Fibroblast of lung (primary cell): ENCODE data around the gene ANO2. TPM values are rescaled to one million over a fixed set of nuclear protein-coding genes. Genes with fewer than 3 reads are reported as not detected.

Experiments used
- DNase-seq, 2 donors: peaks; one replicate each; pipeline versions ENCODE4 v3.0.0 to v3.0.0-alpha.2; 2010; ENCODE audit warnings: low read depth in 2 of 2
- H2AFZ ChIP-seq: 2 replicates; pipeline ENCODE4 v1.5.1; 2012; ENCODE audit warnings: low read length, control low read depth, inconsistent platforms
- H3K27ac ChIP-seq: 2 replicates; pipeline ENCODE4 v1.5.1; 2011; ENCODE audit warnings: low read length, control low read depth; ENCODE audit not compliant: insufficient read depth
- H3K27me3 ChIP-seq: 2 replicates; pipeline ENCODE4 v1.5.1; 2011; ENCODE audit warnings: mild to moderate bottlenecking, low read length; ENCODE audit not compliant: control insufficient read depth, insufficient read depth
- H3K36me3 ChIP-seq: 2 replicates; pipeline ENCODE4 v1.5.1; 2011; ENCODE audit warnings: low read length; ENCODE audit not compliant: control insufficient read depth, insufficient read depth
- H3K4me1 ChIP-seq: 2 replicates; pipeline ENCODE4 v1.5.1; 2011; ENCODE audit warnings: low read length; ENCODE audit not compliant: control insufficient read depth, insufficient read depth; ENCODE audit errors: extremely low read depth
- H3K4me2 ChIP-seq: 2 replicates; pipeline ENCODE4 v1.5.1; 2011; ENCODE audit warnings: low read length, control low read depth; ENCODE audit not compliant: insufficient read depth; ENCODE audit errors: extremely low read depth
- H3K4me3 ChIP-seq, 4 experiments: fragments of 200-600 bp in 1 of 4; sonication (generic) in 1 of 4; replicated peaks in 1 of 4; 2 replicates each; pipeline ENCODE4 v1.5.1; 2011 to 2016; ENCODE audit warnings: low read length in 4 of 4, low read depth in 3 of 4, mild to moderate bottlenecking in 3 of 4, control low read depth in 2 of 4, inconsistent platforms in 1 of 4, mixed read lengths in 1 of 4; ENCODE audit not compliant: insufficient read depth in 1 of 4; ENCODE audit errors: control extremely low read depth in 1 of 4
- H3K79me2 ChIP-seq: 2 replicates; pipeline ENCODE4 v1.5.1; 2012; ENCODE audit warnings: mild to moderate bottlenecking, low read length, inconsistent platforms; ENCODE audit not compliant: control insufficient read depth, insufficient read depth
- H3K9ac ChIP-seq: 2 replicates; pipeline ENCODE4 v1.5.1; 2011; ENCODE audit warnings: mild to moderate bottlenecking, low read length, control low read depth; ENCODE audit not compliant: insufficient read depth
- H3K9me3 ChIP-seq: 2 replicates; pipeline ENCODE4 v1.5.1; 2012; ENCODE audit warnings: low read depth, low read length; ENCODE audit not compliant: control insufficient read depth, insufficient read depth
- H4K20me1 ChIP-seq: 2 replicates; pipeline ENCODE4 v1.5.1; 2011; ENCODE audit warnings: low read length; ENCODE audit not compliant: control insufficient read depth, insufficient read depth; ENCODE audit errors: extremely low read depth
- CTCF ChIP-seq, 2 donors: IDR thresholded peaks in 1 of 2; conservative IDR thresholded peaks in 1 of 2; 1 replicate in 1 of 2; 2 replicates in 1 of 2; pipeline ENCODE4 v1.5.1; 2011 to 2012; ENCODE audit warnings: low read length in 2 of 2, control low read depth in 1 of 2, inconsistent platforms in 1 of 2, low read depth in 1 of 2, mild to moderate bottlenecking in 1 of 2
- EZH2 ChIP-seq: IDR thresholded peaks from 2 replicates; pipeline ENCODE4 v1.5.1; 2012; ENCODE audit warnings: low read length, control low read depth, mild to moderate bottlenecking; ENCODE audit errors: missing control alignments
- polyA plus RNA-seq, 2 donors: library from polyadenylated mRNA; depleted of rRNA in 1 of 2; stranded (reverse) in 1 of 2; unstranded in 1 of 2; fragments of >200 nt; gene quantifications; 2 replicates each; pipeline ENCODE4 v1.2.1, GENCODE V29; 2011 to 2012; ENCODE audit warnings: missing spikeins in 1 of 2
- total RNA-seq: library from RNA; depleted of rRNA; stranded (reverse); fragments of >200 nt; gene quantifications from 2 replicates; pipeline ENCODE4 v1.2.1, GENCODE V29; 2014

Gene ANO2
- total and polyA plus RNA-seq, 2 donors (not counting 1 experiment from before 2014, with no cell fraction given), result 0.15 to 0.17 TPM

GRCh38 chr12:5923043-5923605 is 21.9 kb downstream of the ANO2 start:
- Histone ChIP-seq H3K27me3 (no peaks in the 10 kb centered on the region), H4K20me1 (no peaks in the 10 kb centered on the region), H3K4me3 (no peak overlapping the region), H3K79me2 (no peaks in the 10 kb centered on the region), H3K4me2 (no peak overlapping the region), H3K36me3 (no peaks in the 10 kb centered on the region), H3K9me3 (no peaks in the 10 kb centered on the region), H3K9ac (no peak overlapping the region), H2AFZ (no peak overlapping the region), H3K4me1 (no peaks in the 10 kb centered on the region), H3K27ac (no peak overlapping the region)
- TF ChIP-seq EZH2 (no peak), CTCF (conservative IDR thresholded peaks at IDR 0.05 in 1 of 2, IDR thresholded peaks at IDR 0.05 in 1 of 2; ENCODE audit: low read depth in 1 of 2, low read length in 2 of 2) (no peak)
- no peak for DNase-seq

GRCh38 chr12:5921966-5922899 is 22.8 kb downstream of the ANO2 start:
- Histone ChIP-seq H3K27me3 (no peaks in the 10 kb centered on the region), H3K4me1 (no peaks in the 10 kb centered on the region), H3K4me2 (no peak overlapping the region), H4K20me1 (no peaks in the 10 kb centered on the region), H3K9me3 (no peaks in the 10 kb centered on the region), H3K36me3 (no peaks in the 10 kb centered on the region), H3K4me3 (no peak overlapping the region), H3K79me2 (no peaks in the 10 kb centered on the region), H3K9ac (no peak overlapping the region), H3K27ac (no peak overlapping the region), H2AFZ (no peak overlapping the region)
- no peak for TF ChIP-seq EZH2
- TF ChIP-seq CTCF (conservative IDR thresholded peaks at IDR 0.05 in 1 of 2, IDR thresholded peaks at IDR 0.05 in 1 of 2; ENCODE audit: low read depth in 1 of 2, low read length in 2 of 2), result no peak
- DNase-seq, result no peak

GRCh38 chr12:5921027-5921909 is 23.8 kb downstream of the ANO2 start:
- TF ChIP-seq CTCF (conservative IDR thresholded peaks at IDR 0.05 in 1 of 2, IDR thresholded peaks at IDR 0.05 in 1 of 2; ENCODE audit: low read depth in 1 of 2, low read length in 2 of 2) (no peak), EZH2 (no peak)

More at GRCh38 chr12:5921027-5921909, 23.8 kb downstream of the ANO2 start:
- no peaks in the 10 kb centered on the region for H3K79me2 ChIP-seq
- no peak overlapping the region for H3K27ac ChIP-seq
- H3K9ac ChIP-seq, result no peak overlapping the region
- H3K4me1 ChIP-seq, result no peaks in the 10 kb centered on the region
- no peaks in the 10 kb centered on the region for H4K20me1 ChIP-seq
- no peak for DNase-seq
- no peak overlapping the region for H3K4me3 ChIP-seq
- H3K27me3 ChIP-seq, result no peaks in the 10 kb centered on the region
- no peaks in the 10 kb centered on the region for H3K9me3 ChIP-seq
- H3K36me3 ChIP-seq, result no peaks in the 10 kb centered on the region
- no peak overlapping the region for H2AFZ ChIP-seq
- H3K4me2 ChIP-seq, result no peak overlapping the region
